22Rv1 (cell line): ENCODE data around the gene C5AR1.

Experiments used
- H3K27ac ChIP-seq: fragments of 450-650 bp; 2 replicates; pipeline ENCODE4 v1.5.1; 2017
- ZFX ChIP-seq: fragments of 450-650 bp; IDR thresholded peaks from 2 replicates; pipeline ENCODE4 v1.6.1; 2017; ENCODE audit warnings: antibody characterized with exemption, borderline replicate concordance
- TF ChIP-seq, protein P1 (sequence below): fragments of 450-650 bp; IDR thresholded peaks from 2 replicates; pipeline ENCODE4 v1.5.1; 2017; ENCODE audit warnings: mild to moderate bottlenecking

C5AR1 gene

DNA sequence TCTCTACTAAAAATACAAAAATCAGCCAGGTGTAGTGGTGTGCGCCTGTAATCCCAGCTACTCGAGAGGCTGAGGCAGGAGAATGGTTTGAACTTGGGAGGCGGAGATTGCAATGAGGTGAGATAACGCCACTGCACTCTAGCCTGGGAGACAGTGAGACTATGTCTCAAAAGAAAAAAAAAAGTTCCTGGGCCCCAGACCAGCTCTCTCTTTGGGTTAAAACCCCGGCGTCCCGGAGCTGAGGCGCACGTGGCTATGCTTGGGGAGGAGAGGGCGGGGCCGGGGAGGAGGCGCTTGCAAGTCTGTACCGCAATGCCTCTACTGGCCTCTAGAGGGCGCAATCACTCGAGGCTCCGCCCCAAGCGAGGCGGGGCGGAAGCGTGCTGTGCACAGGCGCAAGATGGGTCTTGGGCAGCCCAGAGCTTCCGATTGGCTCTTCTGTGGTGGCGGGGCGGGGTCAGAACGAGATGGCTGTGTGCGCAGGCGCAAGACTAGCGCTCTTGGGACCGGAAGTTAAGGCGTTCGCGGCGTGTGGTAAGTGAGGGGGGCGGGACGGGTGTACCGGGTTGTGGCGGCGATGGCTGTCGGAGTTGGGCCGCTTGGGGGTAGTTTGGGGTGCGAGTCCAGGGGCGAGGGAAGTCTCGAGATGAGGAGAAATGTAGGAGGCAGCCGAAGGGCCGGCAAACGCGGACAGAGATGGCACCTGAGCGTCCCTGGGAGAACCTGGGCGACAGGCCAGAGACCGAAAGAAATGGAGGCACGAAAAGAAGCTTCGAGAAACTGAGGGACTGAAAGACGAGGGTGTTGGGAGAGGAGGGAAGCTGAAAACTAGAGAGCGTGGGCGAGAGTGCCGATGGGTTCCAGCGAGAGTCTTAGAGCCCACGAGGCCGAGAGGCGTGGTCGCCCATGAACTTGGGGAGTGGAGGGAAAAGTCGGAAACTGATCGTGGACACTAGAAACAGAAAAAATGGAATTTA is 39.4 kb downstream of the C5AR1 start, which contains the start of gene DHX34:
DHX34 (plus strand) TSS at position 497 of the 977 bp plus-strand sequence. CDS start 3,716 bp downstream, outside the sequence.
- peak within 1 kb of the TSS; percentile 60 for H3K27ac ChIP-seq
- no peak for TF ChIP-seq ZFX
- TF ChIP-seq, protein P1, sequence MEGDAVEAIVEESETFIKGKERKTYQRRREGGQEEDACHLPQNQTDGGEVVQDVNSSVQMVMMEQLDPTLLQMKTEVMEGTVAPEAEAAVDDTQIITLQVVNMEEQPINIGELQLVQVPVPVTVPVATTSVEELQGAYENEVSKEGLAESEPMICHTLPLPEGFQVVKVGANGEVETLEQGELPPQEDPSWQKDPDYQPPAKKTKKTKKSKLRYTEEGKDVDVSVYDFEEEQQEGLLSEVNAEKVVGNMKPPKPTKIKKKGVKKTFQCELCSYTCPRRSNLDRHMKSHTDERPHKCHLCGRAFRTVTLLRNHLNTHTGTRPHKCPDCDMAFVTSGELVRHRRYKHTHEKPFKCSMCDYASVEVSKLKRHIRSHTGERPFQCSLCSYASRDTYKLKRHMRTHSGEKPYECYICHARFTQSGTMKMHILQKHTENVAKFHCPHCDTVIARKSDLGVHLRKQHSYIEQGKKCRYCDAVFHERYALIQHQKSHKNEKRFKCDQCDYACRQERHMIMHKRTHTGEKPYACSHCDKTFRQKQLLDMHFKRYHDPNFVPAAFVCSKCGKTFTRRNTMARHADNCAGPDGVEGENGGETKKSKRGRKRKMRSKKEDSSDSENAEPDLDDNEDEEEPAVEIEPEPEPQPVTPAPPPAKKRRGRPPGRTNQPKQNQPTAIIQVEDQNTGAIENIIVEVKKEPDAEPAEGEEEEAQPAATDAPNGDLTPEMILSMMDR: peak; percentile 98

DNA sequence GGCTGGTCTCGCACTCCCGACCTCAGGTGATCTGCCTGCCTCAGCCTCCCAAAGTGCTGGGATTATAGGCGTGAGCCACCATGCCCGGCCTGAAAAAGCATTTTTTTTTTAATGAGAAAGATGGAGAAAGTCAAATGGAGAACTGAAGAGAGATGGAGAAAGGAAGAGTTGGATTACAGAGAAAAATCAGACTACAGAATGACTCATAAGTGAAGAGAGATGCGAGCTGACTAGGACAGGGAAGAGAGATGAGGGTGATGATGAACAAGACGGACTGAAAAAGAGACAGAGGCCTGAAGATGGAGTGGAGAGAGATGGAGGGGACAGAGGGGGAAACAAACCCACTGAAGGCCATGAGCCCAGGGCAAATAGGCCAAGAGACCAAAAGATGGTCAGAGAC is 41.0 kb downstream of the C5AR1 start:
- TF ChIP-seq ZFX: no peak
- TF ChIP-seq, protein P1: no peak
- H3K27ac ChIP-seq: no peak overlapping the region

DNA sequence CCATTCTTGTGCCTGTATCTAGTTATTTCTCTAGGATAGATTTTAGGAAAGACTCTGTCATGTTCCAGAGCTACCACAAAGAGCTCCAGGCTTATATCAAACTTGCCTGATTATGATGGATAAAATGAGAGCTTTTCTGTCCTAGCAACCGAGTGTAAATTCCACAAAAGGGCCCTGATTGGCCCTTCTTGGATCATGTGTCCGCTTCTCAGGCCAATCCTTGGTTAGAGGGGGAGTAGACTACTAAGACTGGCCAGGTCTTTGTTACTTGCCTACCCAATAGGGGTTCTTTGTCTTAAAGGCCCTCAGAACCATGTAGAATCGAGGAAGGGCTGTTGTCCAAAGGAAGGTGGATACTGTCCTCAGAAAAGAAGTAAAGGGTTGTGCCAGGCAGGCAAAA is 41.9 kb downstream of the C5AR1 start:
- 0 out of 2 replicates have a peak overlapping the region, but pooled peaks have one; percentile 29 for H3K27ac ChIP-seq
- no peak for TF ChIP-seq ZFX
- TF ChIP-seq, protein P1: no peak

DNA sequence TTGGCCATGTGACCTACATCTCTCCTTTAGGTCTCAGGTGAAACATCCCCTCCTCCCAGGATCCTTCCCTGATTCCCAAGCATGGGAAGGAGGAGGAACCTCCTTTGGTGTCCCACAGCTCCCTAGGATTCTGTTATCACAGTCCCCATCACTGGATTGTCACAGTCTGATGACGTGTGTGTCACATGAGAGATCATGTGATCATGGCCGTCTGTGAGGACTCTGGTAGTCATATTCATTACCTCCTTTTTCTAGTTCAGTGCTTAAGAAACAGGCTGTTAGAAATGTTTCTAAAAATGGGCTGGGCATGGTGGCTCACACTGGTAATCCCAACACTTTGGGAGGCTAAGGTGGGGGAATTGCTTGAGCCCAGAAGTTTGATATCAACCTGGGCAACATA is 42.4 kb downstream of the C5AR1 start:
- TF ChIP-seq, protein P1: no peak
- no peak for TF ChIP-seq ZFX
- 0 out of 2 replicates have a peak overlapping the region, but pooled peaks have one; percentile 29 for H3K27ac ChIP-seq

DNA sequence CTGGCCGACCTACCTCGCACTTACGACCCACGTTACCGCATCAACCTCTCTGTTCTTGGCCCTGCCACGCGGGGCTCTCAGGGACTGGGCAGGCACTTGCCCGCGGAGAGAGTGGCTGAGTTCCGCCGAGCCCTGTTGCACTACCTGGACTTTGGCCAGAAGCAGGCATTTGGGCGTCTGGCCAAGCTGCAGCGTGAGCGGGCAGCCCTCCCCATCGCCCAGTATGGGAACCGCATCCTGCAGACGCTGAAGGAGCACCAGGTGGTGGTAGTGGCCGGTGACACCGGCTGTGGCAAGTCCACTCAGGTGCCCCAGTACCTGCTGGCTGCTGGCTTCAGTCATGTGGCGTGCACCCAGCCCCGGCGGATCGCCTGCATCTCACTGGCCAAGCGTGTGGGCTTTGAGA is 43.6 kb downstream of the C5AR1 start:
- no peak overlapping the region for H3K27ac ChIP-seq

DNA sequence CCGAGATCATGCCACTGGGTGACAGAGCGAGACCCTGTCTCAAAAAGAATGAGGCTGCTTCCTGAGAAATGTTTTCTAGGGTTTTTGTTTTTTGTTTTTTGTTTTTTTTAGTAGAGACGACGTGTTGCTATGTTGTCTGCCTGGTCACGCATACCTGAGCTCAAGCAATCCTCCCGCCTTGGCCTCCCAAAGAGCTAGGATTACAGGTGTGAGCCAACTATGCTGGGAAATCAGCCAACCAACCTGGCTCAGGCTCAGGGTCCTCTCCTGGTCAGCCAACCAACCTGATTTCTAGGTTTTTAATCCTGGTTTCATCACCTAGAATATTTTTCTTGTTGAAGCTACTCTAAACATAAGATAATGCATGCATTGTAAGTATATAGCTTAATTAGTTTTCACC is 47.2 kb downstream of the C5AR1 start:
- TF ChIP-seq, protein P1: no peak
- TF ChIP-seq ZFX: no peak
- no peak overlapping the region for H3K27ac ChIP-seq

More for the DNA sequence above, 43.6 kb downstream of the C5AR1 start:
- no peak for TF ChIP-seq ZFX
- TF ChIP-seq, protein P1: no peak
